C1 segment of cervical spinal cord (tissue), 14 donors: ENCODE data around the gene PCGF5.
"Not testable (repeated sequence)": the region's sequence is repeated elsewhere in the genome, so short reads cannot be mapped to it uniquely, and the experiment has no call there.

Experiments
- DNase-seq, 14 donors: peaks; one replicate each; lab custom pipeline; 2025; lab: John Stamatoyannopoulos, UW

The PCGF5 gene

DNA sequence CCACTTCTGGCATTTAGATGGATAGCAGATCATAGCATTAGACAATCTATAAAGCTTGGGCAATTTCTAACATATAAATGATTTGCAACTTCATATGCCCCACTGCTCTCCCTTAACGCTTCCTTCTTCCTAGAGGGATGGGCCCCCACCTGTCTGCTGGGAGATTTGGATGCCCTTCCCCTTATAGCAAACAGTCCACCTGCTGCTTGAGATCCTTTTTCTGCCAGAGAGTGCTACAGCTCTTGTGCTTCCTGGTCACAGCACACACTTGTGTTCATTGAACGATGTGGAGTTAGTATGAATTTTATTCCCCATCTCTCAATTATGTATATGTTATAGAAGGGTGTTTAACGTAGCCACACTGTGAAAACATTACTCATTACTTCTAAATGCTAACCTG lies 10.4 kb upstream of the PCGF5 start:
- peak in 1 of 14 donors; percentile 15 for DNase-seq

DNA sequence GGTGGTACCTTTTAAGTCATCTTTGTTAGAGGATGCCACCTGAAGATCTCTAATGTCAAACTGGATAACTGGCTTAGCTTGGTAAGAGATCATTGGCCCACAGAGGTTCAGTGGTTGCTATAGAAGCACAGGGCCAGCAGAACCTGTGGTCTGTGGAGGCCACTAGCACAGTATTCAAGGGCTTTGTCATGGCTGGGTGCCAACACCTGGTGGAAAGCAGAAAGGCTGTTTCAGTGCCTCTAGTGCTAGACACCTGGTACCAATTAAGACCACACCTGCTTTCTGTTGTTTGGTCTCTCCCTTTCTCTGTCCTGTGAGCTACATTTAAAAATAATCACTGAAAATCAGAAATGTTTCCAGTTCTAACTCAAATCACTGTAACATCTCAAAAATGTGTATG lies 10.0 kb upstream of the PCGF5 start:
- DNase-seq: peak in 1 of 14 donors; percentile 53

DNA sequence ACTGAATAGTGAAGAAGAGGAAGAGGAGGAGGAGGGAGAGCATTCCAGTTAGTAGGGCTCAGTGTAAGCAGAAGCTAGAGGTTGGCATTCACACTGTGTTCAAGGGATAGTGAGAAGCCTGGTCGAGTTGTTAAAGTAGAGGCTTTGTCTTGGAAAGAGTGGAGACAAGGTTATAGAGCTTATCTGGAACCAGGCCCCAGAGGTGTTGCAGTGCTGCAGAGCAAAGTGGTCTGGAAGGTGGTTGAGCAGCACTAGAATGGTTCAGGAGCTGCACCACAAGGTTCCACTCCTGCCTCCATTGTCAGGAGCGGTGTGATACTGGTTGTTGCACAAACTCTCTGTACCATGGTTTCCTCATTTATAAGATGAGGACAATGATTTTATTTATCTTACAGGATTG lies 8.8 kb upstream of the PCGF5 start:
- DNase-seq: no peak

DNA sequence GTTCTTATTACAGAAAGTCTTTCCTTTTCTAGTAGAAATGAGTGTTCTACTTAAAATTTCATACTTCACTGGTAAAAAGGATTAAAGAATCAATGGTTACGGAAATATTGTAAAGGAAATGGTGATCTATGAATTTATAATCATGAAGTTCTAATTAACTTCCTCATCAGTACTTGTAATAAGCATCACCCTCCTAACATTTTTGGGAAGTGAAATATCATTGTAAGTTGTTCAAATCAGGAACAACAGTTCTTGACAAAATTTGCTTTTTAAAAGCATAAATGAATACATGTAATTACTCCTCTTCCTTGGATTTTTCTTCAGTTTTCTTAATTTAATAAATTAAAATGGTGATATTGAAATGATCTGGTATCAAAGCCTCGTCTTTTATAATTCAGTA lies 5.6 kb upstream of the PCGF5 start:
- DNase-seq: no peak

DNA sequence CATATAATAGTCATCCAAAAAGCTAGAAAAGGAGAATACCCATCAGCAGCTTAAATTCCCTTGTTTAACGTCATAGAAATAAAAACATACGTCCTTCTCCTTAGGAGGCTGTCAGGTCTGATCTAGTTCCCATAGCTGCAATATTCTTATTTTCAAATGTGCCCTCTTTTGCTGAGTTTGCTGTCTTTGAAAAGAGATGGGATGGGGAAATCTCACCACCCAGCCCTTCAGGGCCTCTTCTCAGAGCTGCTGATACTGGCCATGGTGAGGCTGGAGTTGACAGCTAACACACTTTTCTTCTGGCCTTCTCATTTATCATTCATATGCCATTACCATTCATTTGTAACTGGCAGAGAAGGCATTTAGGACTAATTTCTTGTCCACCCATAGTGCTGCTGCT lies 5.1 kb upstream of the PCGF5 start:
- no peak for DNase-seq

DNA sequence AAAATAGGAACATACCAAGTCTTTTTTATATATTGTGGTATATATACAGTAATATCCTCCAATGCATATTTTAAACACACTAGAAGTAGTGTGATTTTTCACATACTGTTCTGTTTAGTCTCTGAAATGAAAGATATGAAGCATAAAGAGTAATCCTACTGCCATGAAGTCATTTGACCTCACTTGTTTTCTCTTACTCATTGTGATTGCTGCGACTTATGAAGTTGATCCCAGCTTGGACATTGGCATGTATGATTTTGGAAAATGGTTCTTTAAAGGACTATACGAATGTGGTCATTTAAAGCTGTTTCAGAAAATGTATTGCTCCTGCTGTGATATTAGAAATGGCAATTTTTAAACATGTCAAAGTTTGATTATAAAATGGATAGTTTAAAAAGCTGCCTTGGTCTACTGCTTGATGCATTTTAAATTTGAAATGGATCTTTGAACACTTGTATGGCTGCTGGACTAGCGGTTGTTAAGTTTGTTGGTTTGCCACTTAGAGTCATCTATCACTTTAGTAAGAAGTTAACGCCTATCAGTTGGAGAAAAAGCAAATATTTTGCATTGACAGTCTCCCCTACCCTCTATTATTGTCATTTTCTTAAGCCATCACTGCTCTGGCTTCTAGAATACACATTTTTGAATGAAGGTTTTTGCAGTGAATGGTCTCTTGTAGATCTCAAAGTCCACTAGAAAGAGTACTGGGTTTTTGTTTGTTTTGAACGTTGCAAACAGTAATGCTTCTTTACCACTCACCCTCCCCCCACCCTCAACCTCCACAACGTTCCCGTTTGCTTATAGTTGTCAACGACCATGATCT lies 881 bp upstream of the PCGF5 start:
- DNase-seq: no peak

DNA sequence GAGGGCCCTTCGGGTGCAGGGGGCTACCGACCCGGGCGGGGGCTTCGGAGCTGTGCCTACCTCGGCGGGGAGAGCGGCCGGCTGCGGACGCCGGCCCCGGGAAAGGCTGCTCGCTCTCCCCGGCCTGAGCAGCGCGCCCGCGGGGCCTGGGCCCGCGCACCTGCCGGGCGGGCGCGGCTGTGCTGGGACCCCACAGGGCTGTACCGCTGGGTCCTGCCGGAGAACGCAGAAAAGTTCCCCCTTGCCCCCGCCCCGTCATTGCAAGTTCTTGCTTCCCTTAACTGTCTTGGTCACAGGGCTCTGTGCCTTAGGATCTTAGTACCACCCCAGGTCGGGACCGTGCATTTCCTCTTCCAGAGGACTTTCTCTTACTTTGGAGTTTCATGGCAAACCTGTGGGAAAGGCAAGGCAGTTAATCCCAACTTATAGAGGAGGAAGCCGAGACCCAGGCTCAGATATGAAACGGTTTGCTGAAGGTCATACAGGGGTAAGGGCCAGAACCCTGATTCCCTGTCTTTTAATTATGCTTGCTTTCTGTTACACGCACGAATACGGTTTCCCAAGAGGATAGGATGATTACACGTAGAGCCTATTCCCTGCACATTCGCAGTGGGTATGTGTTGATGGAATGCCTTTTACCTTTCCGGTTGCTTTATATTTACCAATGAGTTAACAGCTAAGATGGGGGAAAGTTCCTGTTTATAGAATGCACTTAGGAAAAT lies 652 bp downstream of the PCGF5 start:
- peak in 3 of 14 donors; percentile 41 to 58 (median 46) for DNase-seq

DNA sequence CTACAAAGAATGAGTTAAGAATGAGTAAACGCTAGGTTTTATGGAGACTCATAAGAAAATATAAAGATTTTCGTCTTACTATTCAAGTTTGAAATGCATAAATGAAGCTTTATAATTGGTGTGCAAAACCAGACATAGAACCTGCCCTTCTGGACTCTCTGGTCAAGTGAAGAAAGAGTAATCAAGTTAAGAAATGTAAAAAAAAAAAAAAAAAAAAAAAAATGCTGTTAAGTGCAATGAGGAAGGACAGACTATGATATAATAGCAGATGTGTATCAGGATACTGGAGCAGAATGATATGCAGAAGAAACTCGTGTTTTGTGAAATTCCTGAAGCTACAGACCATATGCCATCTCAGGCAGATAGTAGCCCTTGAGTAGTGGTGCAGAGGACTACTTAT lies 5.6 kb downstream of the PCGF5 start:
- DNase-seq: no peak

DNA sequence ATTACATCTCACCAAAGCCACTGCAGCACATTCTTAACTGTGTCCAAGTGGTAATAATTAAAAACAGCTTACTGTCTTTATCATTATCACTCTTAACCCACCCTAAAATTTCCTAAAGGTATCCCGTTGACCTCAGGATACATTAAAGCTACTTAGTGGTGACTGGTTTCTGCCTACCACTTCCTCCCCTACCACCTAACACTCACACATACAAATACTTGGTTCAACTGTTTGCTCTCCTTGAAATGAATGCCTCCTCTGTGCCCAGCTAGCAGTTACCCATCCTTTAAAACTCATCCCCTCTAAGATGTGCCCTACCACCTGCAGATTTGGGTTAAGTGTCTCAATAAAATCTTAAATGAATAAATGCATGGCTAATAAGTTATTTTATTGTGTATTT lies 7.1 kb downstream of the PCGF5 start:
- DNase-seq: no peak

DNA sequence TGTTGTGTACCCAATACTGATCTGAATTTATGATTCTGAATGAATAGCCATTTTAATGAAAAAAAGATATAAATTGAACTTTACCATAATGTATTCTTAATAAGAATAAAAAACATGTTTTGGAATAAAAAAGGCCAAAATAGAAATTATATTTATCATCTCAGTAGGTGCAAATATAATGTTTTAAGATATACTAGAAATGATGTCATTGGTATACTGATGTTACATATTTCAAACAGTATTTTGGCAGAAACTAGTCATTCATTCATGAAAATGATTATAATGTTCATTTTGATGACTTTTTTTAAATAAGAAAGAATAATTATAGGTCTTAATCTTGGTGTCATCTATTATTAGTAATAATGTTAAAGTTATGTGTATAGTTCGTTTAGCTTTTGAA lies 9.2 kb downstream of the PCGF5 start:
- DNase-seq: no peak

DNA sequence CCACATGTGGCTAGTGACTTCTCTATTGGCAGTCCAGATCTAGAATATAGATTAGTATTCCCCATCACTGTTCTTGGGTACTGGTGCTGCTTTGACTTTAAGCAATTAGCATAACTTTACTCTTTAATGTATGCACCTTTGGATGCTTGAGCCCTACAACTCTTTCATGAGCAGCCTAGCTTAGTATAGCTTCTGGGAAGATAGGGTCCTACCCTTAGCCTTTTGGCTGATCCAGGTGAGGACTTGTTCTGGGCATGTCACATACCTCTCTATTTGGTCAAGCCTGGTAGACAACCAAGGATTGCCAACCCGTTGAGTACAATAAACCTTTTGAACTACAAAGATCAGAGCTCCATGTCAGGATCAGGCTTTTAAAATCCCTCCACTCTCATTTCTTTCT lies 17.7 kb downstream of the PCGF5 start:
- no peak for DNase-seq

DNA sequence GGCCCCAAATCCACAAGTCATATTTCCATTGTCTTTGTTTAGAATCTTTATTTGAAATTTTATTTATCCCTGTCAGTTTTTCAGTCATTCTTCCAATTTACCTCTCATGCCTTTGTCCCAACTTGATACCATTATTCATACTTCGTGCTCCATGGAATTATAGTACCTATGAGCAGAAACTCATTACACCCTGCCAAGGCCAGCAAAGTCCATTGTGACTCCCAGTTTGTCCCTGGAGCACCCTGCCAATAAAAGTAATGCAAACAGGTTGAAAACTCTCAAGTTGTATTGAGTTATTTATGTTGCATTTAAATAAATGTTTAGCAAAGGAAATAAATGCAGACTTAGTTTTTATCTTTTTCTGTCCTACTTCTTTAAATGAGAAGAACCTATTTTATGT lies 19.3 kb downstream of the PCGF5 start:
- no peak for DNase-seq

DNA sequence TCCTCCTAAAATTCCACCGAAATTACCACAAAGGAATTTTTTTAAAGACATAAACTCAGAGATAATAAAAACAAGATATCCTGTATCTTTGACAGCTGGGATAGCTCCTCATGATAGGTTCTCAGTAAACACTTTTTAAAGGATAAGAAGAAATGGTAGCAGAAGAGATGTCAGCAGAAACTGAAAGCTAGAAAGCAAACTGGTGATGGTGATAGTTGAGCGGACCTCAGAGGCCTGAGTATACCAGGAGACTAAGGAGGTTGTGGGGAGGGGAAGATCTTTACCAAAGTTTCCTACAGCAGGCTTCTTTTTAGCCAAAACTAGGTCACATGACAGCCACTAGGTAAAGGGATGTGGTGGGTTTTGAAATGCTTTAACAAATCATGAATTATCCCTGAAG lies 22.5 kb downstream of the PCGF5 start:
- no peak for DNase-seq

DNA sequence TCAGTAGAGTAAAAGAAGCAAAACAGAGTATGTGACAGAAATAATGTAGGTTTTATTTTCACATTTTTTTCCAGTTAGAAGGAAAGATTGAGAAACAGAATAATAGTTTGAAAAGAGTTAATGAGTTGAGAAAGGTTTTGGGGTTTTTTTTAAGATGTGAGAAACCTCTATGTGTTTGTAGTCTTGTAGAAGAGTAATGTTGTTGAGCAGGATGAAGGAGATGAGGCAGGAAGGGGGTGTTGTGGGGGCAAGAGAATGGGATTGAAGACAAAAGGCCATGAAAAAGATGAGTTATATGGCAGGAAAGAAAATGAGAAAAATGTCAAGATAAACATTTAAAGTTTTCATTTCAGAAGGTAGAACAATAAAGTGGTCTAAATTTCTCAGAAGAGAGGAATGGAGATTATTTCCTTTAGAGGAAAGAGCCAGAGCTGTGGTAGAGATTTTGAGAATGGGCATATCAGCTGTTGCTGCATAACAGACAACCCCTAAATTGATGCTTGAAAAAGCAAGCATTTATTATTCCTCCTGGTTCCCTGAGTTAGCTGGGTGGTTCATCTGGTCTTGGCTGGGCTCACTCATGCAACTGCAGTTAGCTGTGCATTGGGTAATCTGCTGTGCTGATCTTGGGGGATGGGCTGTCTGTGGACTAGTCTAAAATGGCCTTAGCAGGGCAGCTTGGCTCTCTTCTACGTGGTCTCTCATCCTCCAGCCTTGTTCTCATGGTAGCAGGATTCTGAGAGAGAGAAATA lies 27.1 kb downstream of the PCGF5 start:
- peak in 3 of 14 donors; percentile 3 to 9 (median 9) for DNase-seq

DNA sequence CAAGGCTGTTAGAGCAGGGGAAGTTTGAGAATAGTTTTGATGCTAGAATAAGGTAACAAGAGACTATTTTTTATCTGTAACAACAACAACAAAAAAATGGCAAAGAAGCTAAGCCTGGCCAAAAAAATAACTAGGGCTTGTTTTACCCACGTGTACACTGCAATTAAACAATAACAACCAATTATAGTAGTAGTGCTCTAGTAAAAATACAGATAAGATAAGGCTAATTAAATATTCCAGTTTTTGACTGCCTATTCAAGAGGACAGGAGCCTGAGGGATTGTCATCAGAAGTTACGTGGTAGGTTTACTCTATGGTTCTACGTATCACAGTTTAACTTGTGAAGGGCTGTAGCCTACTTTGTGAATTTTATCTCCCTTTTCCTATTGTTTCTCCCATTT lies 29.2 kb downstream of the PCGF5 start:
- no peak for DNase-seq

DNA sequence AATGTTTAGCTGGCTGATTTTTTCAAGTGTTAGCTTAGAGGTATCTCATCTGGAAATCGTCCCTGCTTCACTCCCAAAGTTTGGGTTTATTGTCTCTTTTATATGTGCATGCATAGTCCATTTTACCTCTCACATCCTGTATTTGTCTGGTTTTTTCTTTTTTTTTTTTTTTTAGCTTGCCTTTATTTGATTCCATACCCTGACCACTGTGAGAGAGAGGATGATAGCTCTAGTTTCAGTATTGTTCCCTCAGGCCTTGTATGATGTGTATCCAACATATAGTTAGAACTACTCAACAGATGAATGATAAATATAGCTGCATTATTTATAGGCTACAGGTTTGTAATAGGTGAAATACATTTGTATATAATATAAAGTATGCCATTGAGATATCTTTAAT lies 29.9 kb downstream of the PCGF5 start:
- DNase-seq: no peak

DNA sequence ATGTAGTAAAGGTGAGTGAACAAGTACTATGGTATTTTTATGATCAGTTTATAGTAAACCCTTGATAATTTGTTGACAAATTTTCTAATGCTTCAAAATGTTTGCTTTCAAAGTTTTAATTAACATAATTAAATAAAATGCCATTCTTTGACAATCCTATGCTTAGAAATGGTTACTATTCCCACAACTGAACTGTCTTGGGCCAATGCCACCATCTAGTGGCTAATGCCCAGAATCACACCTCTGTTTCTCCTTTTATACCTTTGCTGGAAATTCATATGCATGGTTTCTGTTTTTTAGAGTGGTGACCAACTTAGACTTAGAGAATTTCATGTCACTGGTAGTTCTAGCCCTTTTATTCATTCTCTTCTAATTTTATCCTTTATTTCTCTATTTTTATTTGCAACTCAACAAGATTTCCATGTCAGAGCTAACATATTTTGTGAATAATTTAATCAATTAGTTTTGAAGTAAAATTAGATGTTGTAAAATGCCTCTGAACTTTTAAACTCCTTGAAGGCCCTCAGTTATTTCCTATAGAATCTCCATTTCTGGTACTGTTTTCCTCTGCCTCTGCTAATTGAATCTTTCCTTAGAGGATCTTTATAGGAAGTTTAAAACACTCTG lies 31.1 kb downstream of the PCGF5 start:
- peak in 6 of 14 donors; percentile 2 to 20 (median 10) for DNase-seq

DNA sequence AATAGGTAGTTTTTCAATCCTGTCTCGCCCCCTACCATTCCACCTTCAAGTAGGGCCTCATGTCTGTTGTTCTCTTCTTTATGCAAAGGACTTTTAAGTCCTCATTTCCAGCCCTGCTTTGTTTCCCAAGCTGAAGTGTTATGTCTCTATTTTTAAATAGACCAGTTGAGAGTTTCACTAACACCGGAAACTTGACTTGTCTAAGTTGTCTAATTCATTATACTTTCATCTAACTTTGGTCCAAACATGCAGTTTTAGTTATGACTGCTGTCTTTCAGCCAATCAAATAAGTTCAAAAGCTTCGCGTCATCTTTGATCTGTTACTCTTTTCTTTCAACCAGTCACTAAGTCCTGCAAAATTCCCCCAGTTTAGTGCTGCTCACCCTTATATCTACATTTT lies 32.8 kb downstream of the PCGF5 start:
- no peak for DNase-seq

DNA sequence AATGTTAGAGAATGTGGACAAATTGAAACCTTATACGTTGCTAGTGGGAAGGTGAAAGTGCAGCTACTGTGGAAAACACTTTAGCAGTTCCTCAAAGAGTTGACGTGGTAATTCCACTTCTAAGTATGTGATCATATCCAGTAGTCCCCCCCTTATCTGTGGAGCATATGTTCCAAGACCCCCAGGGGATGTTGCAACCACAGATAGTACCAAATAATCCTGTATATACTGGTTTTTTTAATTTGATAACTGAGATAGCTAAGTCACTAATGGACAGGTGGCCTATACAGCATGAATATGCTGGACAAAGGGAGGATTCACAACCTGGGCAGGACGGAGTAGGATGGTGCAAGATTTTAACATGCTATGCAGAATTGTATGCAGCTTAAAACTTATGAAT lies 36.8 kb downstream of the PCGF5 start:
- no peak for DNase-seq

DNA sequence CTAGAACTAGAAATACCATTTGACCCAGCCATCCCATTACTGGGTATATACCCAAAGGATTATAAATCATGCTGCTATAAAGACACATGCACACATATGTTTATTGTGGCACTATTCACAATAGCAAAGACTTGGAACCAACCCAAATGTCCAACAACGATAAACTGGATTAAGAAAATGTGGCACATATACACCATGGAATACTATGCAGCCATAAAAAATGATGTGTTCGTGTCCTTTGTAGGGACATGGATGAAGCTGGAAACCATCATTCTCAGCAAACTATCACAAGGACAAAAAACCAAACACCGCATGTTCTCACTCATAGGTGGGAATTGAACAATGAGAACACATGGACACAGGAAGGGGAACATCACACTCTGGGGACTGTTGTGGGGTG lies 40.0 kb downstream of the PCGF5 start:
- not testable (repeated sequence) for DNase-seq

DNA sequence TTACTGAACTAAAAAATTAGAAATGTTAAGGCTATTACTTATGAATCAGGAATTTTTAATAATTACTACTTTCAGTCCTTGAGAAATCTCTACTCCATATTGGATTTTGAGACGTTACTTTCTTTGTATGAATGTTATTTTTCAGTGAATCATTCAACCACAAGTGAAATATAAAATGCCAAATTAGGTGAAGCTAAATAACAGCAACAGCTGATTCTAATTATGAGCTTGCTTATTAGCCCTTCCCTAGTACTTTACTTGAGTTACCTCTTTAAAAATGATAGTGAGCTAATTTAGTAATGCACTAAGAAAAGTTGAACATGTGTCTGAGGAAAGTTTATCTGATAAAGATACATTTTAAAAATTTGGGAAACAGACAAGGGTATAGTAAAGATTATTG lies 51.4 kb downstream of the PCGF5 start:
- no peak for DNase-seq

DNA sequence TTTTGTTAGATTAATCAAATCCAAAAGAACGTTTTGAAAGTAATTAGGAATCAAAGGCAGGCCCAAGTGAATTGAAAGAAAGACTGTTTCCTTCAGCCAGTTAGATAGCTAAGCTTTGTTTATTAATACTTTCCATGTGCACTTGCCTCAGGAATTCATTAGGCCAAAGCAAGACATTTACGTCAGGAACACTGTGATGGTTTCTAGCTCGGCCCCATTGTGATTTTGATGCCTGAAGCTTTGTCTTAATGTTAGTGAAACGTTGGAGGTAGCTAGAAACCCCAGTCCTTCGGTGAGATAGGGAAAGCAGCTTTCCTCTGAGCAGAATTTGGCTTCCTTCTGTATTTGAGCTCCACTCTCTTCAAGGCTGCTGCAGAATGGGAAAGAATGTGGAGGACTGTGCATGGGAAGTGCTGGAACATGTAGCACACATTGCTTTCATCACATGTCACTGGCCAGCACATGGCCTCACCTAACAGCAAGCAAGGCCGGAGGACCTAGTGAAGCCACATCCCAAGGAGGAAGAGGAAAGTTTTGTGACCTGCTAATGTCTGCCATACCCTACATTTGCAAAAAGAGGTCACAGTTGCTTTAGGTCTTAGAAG lies 64.1 kb downstream of the PCGF5 start:
- DNase-seq: no peak
